ENCODE data around the gene EIF4E3. TPM values are rescaled to one million over a fixed set of nuclear protein-coding genes. Genes with fewer than 3 reads are reported as not detected.

The EIF4E3 gene
- polyA plus RNA-seq, 3 donors: 35.6 to 111 (median 58.6) TPM

DNA sequence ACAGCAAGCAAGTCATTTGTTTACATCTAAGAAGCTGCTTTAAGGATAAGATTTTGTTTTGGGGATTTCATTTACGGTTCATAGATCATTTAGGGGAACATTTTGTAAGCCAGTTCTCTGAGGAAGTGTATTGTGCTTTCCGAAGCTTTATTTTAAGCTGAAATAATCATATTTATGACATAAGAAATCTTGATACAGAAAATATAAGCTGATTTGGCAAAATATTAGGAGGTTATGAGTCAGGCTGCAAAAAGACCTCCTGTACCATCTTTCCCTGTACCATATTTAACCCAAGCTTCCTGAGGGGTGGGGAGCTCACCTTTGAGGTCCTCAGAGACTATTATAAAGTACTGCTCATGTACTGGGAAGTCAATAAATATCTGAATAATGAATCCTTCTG, 8.1 kb upstream of the EIF4E3 start:
- TF ChIP-seq, protein P1, sequence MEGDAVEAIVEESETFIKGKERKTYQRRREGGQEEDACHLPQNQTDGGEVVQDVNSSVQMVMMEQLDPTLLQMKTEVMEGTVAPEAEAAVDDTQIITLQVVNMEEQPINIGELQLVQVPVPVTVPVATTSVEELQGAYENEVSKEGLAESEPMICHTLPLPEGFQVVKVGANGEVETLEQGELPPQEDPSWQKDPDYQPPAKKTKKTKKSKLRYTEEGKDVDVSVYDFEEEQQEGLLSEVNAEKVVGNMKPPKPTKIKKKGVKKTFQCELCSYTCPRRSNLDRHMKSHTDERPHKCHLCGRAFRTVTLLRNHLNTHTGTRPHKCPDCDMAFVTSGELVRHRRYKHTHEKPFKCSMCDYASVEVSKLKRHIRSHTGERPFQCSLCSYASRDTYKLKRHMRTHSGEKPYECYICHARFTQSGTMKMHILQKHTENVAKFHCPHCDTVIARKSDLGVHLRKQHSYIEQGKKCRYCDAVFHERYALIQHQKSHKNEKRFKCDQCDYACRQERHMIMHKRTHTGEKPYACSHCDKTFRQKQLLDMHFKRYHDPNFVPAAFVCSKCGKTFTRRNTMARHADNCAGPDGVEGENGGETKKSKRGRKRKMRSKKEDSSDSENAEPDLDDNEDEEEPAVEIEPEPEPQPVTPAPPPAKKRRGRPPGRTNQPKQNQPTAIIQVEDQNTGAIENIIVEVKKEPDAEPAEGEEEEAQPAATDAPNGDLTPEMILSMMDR (IDR thresholded peaks at IDR 0.05): no peak
- H3K4me2 ChIP-seq (replicated peaks; ENCODE audit: extremely low read depth, low read length, poor library complexity, severe bottlenecking): no peak overlapping the region
- H3K79me2 ChIP-seq (ENCODE audit: insufficient read depth, low read length): peaks cover 29% of the 10 kb centered on the region
- no peak overlapping the region for H3K4me3 ChIP-seq (replicated peaks in 1 of 3; ENCODE audit: low read depth in 2 of 3, low read length in 3 of 3)
- H3K4me1 ChIP-seq (ENCODE audit: control insufficient read depth in 1 of 2, insufficient read depth in 2 of 2, low read length in 2 of 2): peaks cover 5 to 16% of the 10 kb centered on the region in 2 donors
- H4K20me1 ChIP-seq (ENCODE audit: insufficient read depth, low read length): no peaks in the 10 kb centered on the region
- Mint-ChIP-seq H3K27me3 (ENCODE audit: low read depth in 3 of 3) (peaks cover 3 to 7% (median 5%) of the 10 kb centered on the region in 3 donors), H3K9me3 (peaks cover 7 to 13% (median 11%) of the 10 kb centered on the region in 7 donors), H3K36me3 (peaks cover 11 to 14% of the 10 kb centered on the region in 2 donors), H3K4me3 (no peak overlapping the region), H3K27ac (no peak overlapping the region), H3K4me1 (peaks cover 24% of the 10 kb centered on the region)
- WGBS (ENCODE audit: insufficient coverage): no CpG with 5 or more reads among the region's 2 CpGs
- peaks cover 0 to 3% of the 10 kb centered on the region in 2 donors for H3K27me3 ChIP-seq (ENCODE audit: control insufficient read depth in 2 of 2, insufficient read depth in 2 of 2, low read length in 2 of 2)
- intact Hi-C loops (cut with micrococcal nuclease): no loop called here
- no peak for DNase-seq
- H3K9me3 ChIP-seq (replicated peaks in 1 of 2; ENCODE audit: control insufficient read depth in 1 of 2, insufficient read depth in 1 of 2, low read length in 2 of 2): peaks cover 3 to 6% of the 10 kb centered on the region in 2 donors
- H3K36me3 ChIP-seq (replicated peaks in 1 of 2; ENCODE audit: control insufficient read depth in 1 of 2, insufficient read depth in 2 of 2, low read length in 2 of 2): no peaks in the 10 kb centered on the region
- H3K9ac ChIP-seq (ENCODE audit: insufficient read depth, low read length, poor library complexity, severe bottlenecking): no peak overlapping the region
- H3K27ac ChIP-seq (ENCODE audit: low read depth in 1 of 2, low read length in 2 of 2): no peak overlapping the region
- no peak overlapping the region for H2AFZ ChIP-seq (ENCODE audit: insufficient read depth, low read depth, low read length, poor library complexity, severe bottlenecking)

- Mint-ChIP-seq H3K4me1 (peaks cover 25% of the 10 kb centered on the region), H3K36me3 (peaks cover 11% of the 10 kb centered on the region in 2 donors), H3K27me3 (ENCODE audit: low read depth in 3 of 3) (peaks cover 3 to 9% (median 5%) of the 10 kb centered on the region in 3 donors), H3K4me3 (no peak overlapping the region), H3K9me3 (peaks cover 3 to 9% (median 5%) of the 10 kb centered on the region in 7 donors), H3K27ac (no peak overlapping the region)
- Histone ChIP-seq H3K79me2 (ENCODE audit: insufficient read depth, low read length) (peaks cover 25% of the 10 kb centered on the region), H2AFZ (ENCODE audit: insufficient read depth, low read depth, low read length, poor library complexity, severe bottlenecking) (no peak overlapping the region), H3K4me1 (ENCODE audit: control insufficient read depth in 1 of 2, insufficient read depth in 2 of 2, low read length in 2 of 2) (peaks cover 5 to 16% of the 10 kb centered on the region in 2 donors), H3K36me3 (replicated peaks in 1 of 2; ENCODE audit: control insufficient read depth in 1 of 2, insufficient read depth in 2 of 2, low read length in 2 of 2) (no peaks in the 10 kb centered on the region), H3K9me3 (replicated peaks in 1 of 2; ENCODE audit: control insufficient read depth in 1 of 2, insufficient read depth in 1 of 2, low read length in 2 of 2) (peaks cover under 1 to 3% of the 10 kb centered on the region in 2 donors), H3K4me3 (replicated peaks in 1 of 3; ENCODE audit: low read depth in 2 of 3, low read length in 3 of 3) (no peak overlapping the region), H3K27ac (ENCODE audit: low read depth in 1 of 2, low read length in 2 of 2) (no peak overlapping the region), H4K20me1 (ENCODE audit: insufficient read depth, low read length) (no peaks in the 10 kb centered on the region), H3K27me3 (ENCODE audit: control insufficient read depth in 2 of 2, insufficient read depth in 2 of 2, low read length in 2 of 2) (peaks cover 0 to 3% of the 10 kb centered on the region in 2 donors), H3K4me2 (replicated peaks; ENCODE audit: extremely low read depth, low read length, poor library complexity, severe bottlenecking) (no peak overlapping the region), H3K9ac (ENCODE audit: insufficient read depth, low read length, poor library complexity, severe bottlenecking) (no peak overlapping the region)
- 100% methylated on average over 2 of the region's 4 CpGs for WGBS (ENCODE audit: insufficient coverage)
- intact Hi-C loops (cut with micrococcal nuclease): no loop called here
- TF ChIP-seq, protein P1 (IDR thresholded peaks at IDR 0.05): no peak
- DNase-seq: no peak
Measured at GRCh38 chr3:71732637-71733036, 7.4 kb upstream of the EIF4E3 start.
